IPS-18a (cell line): ENCODE data around the gene GRM8.
"Not testable (repeated sequence)": the region's sequence is repeated elsewhere in the genome, so short reads cannot be mapped to it uniquely, and the experiment has no call there.

Experiments
- H3K27ac ChIP-seq: one replicate; pipeline ENCODE4 v1.5.1; 2013; ENCODE audit warnings: low read length
- H3K27me3 ChIP-seq: one replicate; pipeline ENCODE4 v1.6.1; 2013; ENCODE audit warnings: mild to moderate bottlenecking, low read length; ENCODE audit not compliant: control insufficient read depth, insufficient read depth
- H3K36me3 ChIP-seq: one replicate; pipeline ENCODE4 v1.6.1; 2013; ENCODE audit warnings: low read depth, low read length; ENCODE audit not compliant: control insufficient read depth
- H3K4me1 ChIP-seq: one replicate; pipeline ENCODE4 v1.6.1; 2013; ENCODE audit warnings: low read depth, low read length; ENCODE audit not compliant: control insufficient read depth
- H3K4me3 ChIP-seq: one replicate; pipeline ENCODE4 v1.5.1; 2013; ENCODE audit warnings: low read length
- H3K9ac ChIP-seq: one replicate; pipeline ENCODE4 v1.6.1; 2013; ENCODE audit warnings: mild to moderate bottlenecking, low read length, moderate library complexity
- H3K9me3 ChIP-seq: one replicate; pipeline ENCODE4 v1.6.1; 2013; ENCODE audit warnings: low read depth, low read length; ENCODE audit not compliant: control insufficient read depth

Gene GRM8

GRCh38 chr7:126901041-126901765 is 351.5 kb downstream of the GRM8 start:
- H3K4me1 ChIP-seq, H3K4me3 ChIP-seq, H3K9ac ChIP-seq, H3K27ac ChIP-seq, H3K27me3 ChIP-seq, H3K9me3 ChIP-seq, H3K36me3 ChIP-seq: not testable (repeated sequence)

- not testable (repeated sequence) for H3K27me3 ChIP-seq, H3K36me3 ChIP-seq, H3K4me3 ChIP-seq, H3K9me3 ChIP-seq, H3K4me1 ChIP-seq, H3K9ac ChIP-seq, H3K27ac ChIP-seq
Observed at GRCh38 chr7:126887980-126888379, 364.8 kb downstream of the GRM8 start.

GRCh38 chr7:126887560-126887959 is 365.2 kb downstream of the GRM8 start:
- not testable (repeated sequence) for H3K4me3 ChIP-seq, H3K27me3 ChIP-seq, H3K4me1 ChIP-seq, H3K27ac ChIP-seq, H3K9ac ChIP-seq, H3K36me3 ChIP-seq, H3K9me3 ChIP-seq

GRCh38 chr7:126882730-126883129 is 370.0 kb downstream of the GRM8 start:
- not testable (repeated sequence) for H3K27ac ChIP-seq, H3K4me3 ChIP-seq, H3K9me3 ChIP-seq, H3K9ac ChIP-seq, H3K4me1 ChIP-seq, H3K36me3 ChIP-seq, H3K27me3 ChIP-seq

- not testable (repeated sequence) for H3K9ac ChIP-seq, H3K27me3 ChIP-seq, H3K9me3 ChIP-seq, H3K4me3 ChIP-seq, H3K4me1 ChIP-seq, H3K27ac ChIP-seq, H3K36me3 ChIP-seq
Observed at GRCh38 chr7:126881908-126882307, 370.8 kb downstream of the GRM8 start.

GRCh38 chr7:126881315-126881714 is 371.4 kb downstream of the GRM8 start:
- Histone ChIP-seq H3K36me3 (no peaks in the 10 kb centered on the region), H3K27me3 (no peaks in the 10 kb centered on the region), H3K27ac (no peak overlapping the region), H3K4me1 (peaks cover 5% of the 10 kb centered on the region), H3K4me3 (no peak overlapping the region), H3K9me3 (no peaks in the 10 kb centered on the region), H3K9ac (no peak overlapping the region)

GRCh38 chr7:126876536-126876935 is 376.2 kb downstream of the GRM8 start:
- H3K9ac ChIP-seq, H3K27ac ChIP-seq, H3K4me3 ChIP-seq, H3K4me1 ChIP-seq, H3K9me3 ChIP-seq, H3K36me3 ChIP-seq, H3K27me3 ChIP-seq: not testable (repeated sequence)

- H3K27ac ChIP-seq = no peak overlapping the region
- no peak overlapping the region for H3K9ac ChIP-seq
- H3K4me3 ChIP-seq = no peak overlapping the region
Observed at GRCh38 chr7:126856691-126857291, 395.9 kb downstream of the GRM8 start.

GRCh38 chr7:126845331-126845730 is 407.4 kb downstream of the GRM8 start:
- H3K4me3 ChIP-seq = no peak overlapping the region
- no peak overlapping the region for H3K9ac ChIP-seq
- no peaks in the 10 kb centered on the region for H3K36me3 ChIP-seq
- H3K27ac ChIP-seq = no peak overlapping the region
- no peaks in the 10 kb centered on the region for H3K9me3 ChIP-seq
- H3K27me3 ChIP-seq = no peaks in the 10 kb centered on the region
- no peaks in the 10 kb centered on the region for H3K4me1 ChIP-seq

More at GRCh38 chr7:126856691-126857291, 395.9 kb downstream of the GRM8 start:
- Histone ChIP-seq H3K4me1 (peaks cover 7% of the 10 kb centered on the region), H3K36me3 (no peaks in the 10 kb centered on the region), H3K27me3 (no peaks in the 10 kb centered on the region), H3K9me3 (no peaks in the 10 kb centered on the region)

- Histone ChIP-seq H3K9me3 (no peaks in the 10 kb centered on the region), H3K27ac (no peak overlapping the region), H3K9ac (no peak overlapping the region), H3K36me3 (no peaks in the 10 kb centered on the region), H3K27me3 (no peaks in the 10 kb centered on the region), H3K4me3 (no peak overlapping the region), H3K4me1 (no peaks in the 10 kb centered on the region)
Observed at GRCh38 chr7:126843883-126844282, 408.9 kb downstream of the GRM8 start.

GRCh38 chr7:126843336-126843735 is 409.4 kb downstream of the GRM8 start:
- Histone ChIP-seq H3K4me3 (no peak overlapping the region), H3K36me3 (no peaks in the 10 kb centered on the region), H3K9me3 (no peaks in the 10 kb centered on the region), H3K27me3 (no peaks in the 10 kb centered on the region), H3K4me1 (no peaks in the 10 kb centered on the region), H3K27ac (no peak overlapping the region), H3K9ac (no peak overlapping the region)

GRCh38 chr7:126842451-126842850 is 410.3 kb downstream of the GRM8 start:
- Histone ChIP-seq H3K27ac (no peak overlapping the region), H3K9me3 (no peaks in the 10 kb centered on the region), H3K4me3 (no peak overlapping the region), H3K36me3 (no peaks in the 10 kb centered on the region), H3K4me1 (no peaks in the 10 kb centered on the region), H3K9ac (no peak overlapping the region), H3K27me3 (no peaks in the 10 kb centered on the region)
